Right forelimb (tissue), 1 donor: Measurements from ENCODE around the gene GOLGA8K.
"Not testable (repeated sequence)": the region's sequence is repeated elsewhere in the genome, so short reads cannot be mapped to it uniquely, and the experiment has no call there.

Experiments used
- DNase-seq: peaks from one replicate; pipeline ENCODE4 v3.0.0-alpha.2; 2018

Gene GOLGA8K

GRCh38 chr15:32350563-32351220, 52.4 kb downstream of the GOLGA8K start:
- not testable (repeated sequence) for DNase-seq

GRCh38 chr15:32347037-32347436, 56.1 kb downstream of the GOLGA8K start:
- not testable (repeated sequence) for DNase-seq

DNA sequence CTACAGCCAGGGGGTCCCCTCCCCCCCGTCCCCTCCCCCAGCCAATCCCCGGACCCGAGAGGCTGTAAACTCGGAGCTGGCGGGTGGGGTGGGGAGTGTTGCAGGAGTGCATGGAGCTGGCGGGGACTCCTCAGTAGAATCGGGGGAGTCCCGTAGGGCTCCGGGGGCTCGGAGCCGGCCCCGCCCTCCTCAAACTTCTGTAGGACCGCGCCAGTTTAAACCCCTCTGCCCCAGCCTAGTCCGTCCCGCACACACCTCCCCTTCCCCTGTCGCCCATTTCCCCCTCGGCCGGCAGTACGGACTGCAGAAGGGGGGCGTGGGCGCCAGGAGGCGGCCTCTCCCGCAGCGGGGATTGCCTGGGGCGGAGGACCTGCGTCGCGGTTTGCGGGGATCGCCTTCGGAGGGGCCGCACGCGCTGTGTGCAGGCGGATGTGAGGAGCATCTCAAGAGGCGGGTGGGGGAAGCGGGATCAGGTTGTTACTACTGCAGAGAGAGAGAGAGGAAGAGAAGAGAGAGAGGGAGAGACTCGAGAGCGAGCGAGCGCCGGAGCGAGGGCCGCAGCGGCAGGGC, 57.0 kb downstream of the GOLGA8K start:
- DNase-seq = not testable (repeated sequence)

GRCh38 chr15:32343921-32344320, 59.2 kb downstream of the GOLGA8K start:
- DNase-seq = not testable (repeated sequence)
